Heart left ventricle (tissue), 13 donors: ENCODE measurements around the gene COL23A1.

Experiments used
- CTCF ChIP-seq, 12 donors: fragments of 200-600 bp; sonication (generic) in 4 of 12; IDR thresholded peaks; one replicate each; pipeline versions ENCODE4 v1.5.0 to v1.8.0; 2018 to 2022; ENCODE audit warnings: antibody characterized with exemption in 12 of 12, mild to moderate bottlenecking in 5 of 12
- POLR2A ChIP-seq, 2 donors: fragments of 450-650 bp; IDR thresholded peaks; one replicate each; pipeline ENCODE4 v1.6.1; 2017; ENCODE audit warnings: antibody characterized with exemption in 2 of 2, mild to moderate bottlenecking in 2 of 2, moderate library complexity in 2 of 2
- donor health status: ischemic (EF 13 %, LVEDD 7.1; RV severe dilation, severe dysfunction).
- donor health status: DM: no; HTN: yes; CAD: no.
- donor health status: DM: no; HTN: no; CAD: no.
- donor health status: ischemic (EF 25% LVEDD 6.9; RV normal size, moderate dysfunction).
- donor health status: ischemic (EF 25% LVEDD 5.7; RV mildly dilated, moderate dysfunction).
- donor health status: ischemic (EF 35%, LVEDD 5.7; RV mildly dilated, moderate dysfunction).
- donor health status: nonischemic (EF 11% LVEDD 7.7; RV severe dilation, severe dysfunction).
- donor health status: DM: yes; HTN: yes; CAD: no.
- donor health status: PGD.
- donor health status: ischemic (EF 29% LVEDD 5.4; RV normal size, mild dysfunction).
- donor health status: nonischemic (EF 23%, LVEDD 6.1; RV moderate dilation, normal function).

- TF ChIP-seq CTCF (IDR thresholded peaks at IDR 0.05) (no peak), POLR2A (IDR thresholded peaks at IDR 0.05) (no peak)
Observed at GRCh38 chr5:178468196-178468685, 122.0 kb downstream of the COL23A1 start.
